GM12891 (cell line): ENCODE results near the gene ST14.

Experiments
- DNase-seq: peaks from one replicate; pipeline ENCODE4 v3.0.0; 2011; ENCODE audit warnings: low spot score; ENCODE audit not compliant: insufficient read length
- FAIRE-seq: peaks from 2 replicates; lab custom pipeline; 2011; peaks lifted over from hg19 to GRCh38; lab: Jason Lieb, UNC
- PAX5 ChIP-seq: IDR thresholded peaks from 2 replicates; pipeline ENCODE4 v1.6.1; 2011; ENCODE audit warnings: low read length, moderate library complexity, mild to moderate bottlenecking; ENCODE audit not compliant: insufficient read depth, severe bottlenecking
- POLR2A ChIP-seq: IDR thresholded peaks from 2 replicates; pipeline ENCODE4 v1.6.1; 2011; ENCODE audit warnings: low read depth, low read length, control low read depth
- POLR2AphosphoS5 ChIP-seq: IDR thresholded peaks from 2 replicates; pipeline ENCODE4 v1.6.1; 2011; ENCODE audit warnings: low read depth, low read length, control low read depth
- POU2F2 ChIP-seq: IDR thresholded peaks from 2 replicates; pipeline ENCODE4 v1.6.1; 2011; ENCODE audit warnings: low read depth, mild to moderate bottlenecking, control low read depth, low read length, moderate library complexity
- SPI1 ChIP-seq: IDR thresholded peaks from 2 replicates; pipeline ENCODE4 v1.6.1; 2011; ENCODE audit warnings: low read depth, low read length, control low read depth
- TAF1 ChIP-seq: IDR thresholded peaks from 2 replicates; pipeline ENCODE4 v1.6.1; 2011; ENCODE audit warnings: low read depth, low read length, control low read depth

The ST14 gene

DNA sequence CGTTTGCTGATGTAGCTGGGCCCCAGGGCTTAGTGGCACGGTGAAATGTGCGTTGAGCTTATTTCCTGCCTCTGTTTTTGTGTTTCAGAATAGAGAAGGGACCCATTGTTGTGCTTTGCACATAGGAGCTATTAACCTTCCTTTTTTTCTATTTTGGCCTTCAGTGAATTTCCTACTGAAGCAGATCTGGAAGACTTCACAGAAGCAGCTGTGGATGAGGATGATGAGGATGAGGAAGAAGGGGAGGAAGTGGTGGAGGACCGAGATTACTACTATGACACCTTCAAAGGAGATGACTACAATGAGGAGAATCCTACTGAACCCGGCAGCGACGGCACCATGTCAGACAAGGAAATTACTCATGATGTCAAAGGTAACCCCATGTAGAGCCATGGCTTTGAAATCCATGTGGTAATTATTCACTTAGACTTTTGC, 37.4 kb upstream of the ST14 start:
- DNase-seq (no peak), FAIRE-seq (peak; percentile 31)
- TF ChIP-seq PAX5 = no peak
- TF ChIP-seq POLR2A = no peak
- TF ChIP-seq TAF1 = no peak
- TF ChIP-seq POLR2AphosphoS5 = no peak
- TF ChIP-seq POU2F2 = no peak
- peak; percentile 51 for TF ChIP-seq SPI1

- no peak for TF ChIP-seq POLR2AphosphoS5
- TF ChIP-seq SPI1 = no peak
- TF ChIP-seq POU2F2 = no peak
- no peak for TF ChIP-seq TAF1
- TF ChIP-seq POLR2A = no peak
- no peak for TF ChIP-seq PAX5
- FAIRE-seq = no peak
- DNase-seq = no peak
Observed at GRCh38 chr11:130123414-130124040, 36.1 kb upstream of the ST14 start.

DNA sequence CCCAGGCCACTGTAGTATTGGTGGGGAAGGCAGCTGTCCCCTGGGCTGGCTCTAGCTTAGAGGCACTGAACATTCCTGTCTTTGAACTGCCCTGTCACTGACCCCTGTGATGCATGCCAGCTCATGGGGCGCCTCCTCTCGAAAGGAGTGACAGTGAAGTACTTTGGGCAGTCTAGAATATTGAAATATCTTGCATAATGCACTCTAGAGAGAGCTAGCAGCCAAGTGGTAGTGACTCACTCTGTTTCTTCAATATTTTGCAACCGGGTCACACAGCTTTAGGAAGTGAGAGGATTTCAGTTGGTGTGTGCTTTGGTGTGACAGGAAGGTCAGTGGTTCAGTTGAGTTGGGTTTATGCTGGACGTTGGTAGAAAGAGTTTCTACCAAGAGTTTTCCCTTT, 35.5 kb upstream of the ST14 start:
- DNase-seq = no peak
- TF ChIP-seq SPI1 (0 out of 2 replicates have a peak, but pooled peaks have one; percentile 12), TAF1 (no peak)
- FAIRE-seq = no peak

DNA sequence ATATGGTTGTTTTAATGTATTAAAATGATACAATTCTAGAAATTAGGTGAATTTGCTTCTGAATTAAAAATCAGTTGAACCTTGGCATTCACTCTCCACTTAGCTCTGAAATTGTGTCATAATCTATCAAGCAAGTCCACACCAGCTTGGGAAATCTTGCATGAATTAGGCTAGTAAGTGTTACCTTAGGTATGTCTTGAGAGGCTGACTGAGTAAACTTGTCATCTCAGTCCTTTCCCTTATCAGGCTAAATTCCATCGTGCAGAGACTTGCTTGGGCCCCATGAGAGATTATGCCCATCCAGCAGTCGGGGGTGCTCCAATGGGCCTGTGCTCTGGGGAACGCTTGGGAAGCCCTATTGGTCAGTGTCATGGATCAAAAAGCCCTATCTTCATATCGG, 33.9 kb upstream of the ST14 start:
- no peak for FAIRE-seq
- DNase-seq = no peak
- TF ChIP-seq SPI1 (no peak), POU2F2 (no peak), POLR2A (no peak), PAX5 (no peak), TAF1 (no peak), POLR2AphosphoS5 (no peak)

DNA sequence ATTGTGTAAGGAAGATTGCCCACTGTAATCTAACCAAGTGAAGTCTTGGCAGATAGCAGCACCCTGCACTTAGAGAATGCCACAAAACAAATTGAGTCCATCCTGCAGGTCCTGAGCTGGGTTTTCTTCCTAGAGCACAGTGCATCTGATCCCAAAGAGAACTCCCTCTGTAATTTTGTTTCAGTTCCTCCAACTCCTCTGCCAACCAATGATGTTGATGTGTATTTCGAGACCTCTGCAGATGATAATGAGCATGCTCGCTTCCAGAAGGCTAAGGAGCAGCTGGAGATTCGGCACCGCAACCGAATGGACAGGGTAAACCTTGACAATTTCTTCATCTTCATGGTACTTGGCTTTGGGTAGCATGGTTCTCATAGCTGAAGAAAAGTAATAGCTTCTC, 33.1 kb upstream of the ST14 start:
- no peak for DNase-seq
- no peak for FAIRE-seq
- no peak for TF ChIP-seq POU2F2
- TF ChIP-seq POLR2AphosphoS5 = no peak
- no peak for TF ChIP-seq POLR2A
- no peak for TF ChIP-seq SPI1
- TF ChIP-seq PAX5 = no peak
- no peak for TF ChIP-seq TAF1

- DNase-seq (no peak), FAIRE-seq (no peak)
- no peak for TF ChIP-seq POU2F2
- TF ChIP-seq POLR2AphosphoS5 = no peak
- TF ChIP-seq POLR2A = no peak
- no peak for TF ChIP-seq SPI1
- TF ChIP-seq PAX5 = no peak
- no peak for TF ChIP-seq TAF1
Observed at GRCh38 chr11:130127509-130127908, 32.1 kb upstream of the ST14 start.

DNA sequence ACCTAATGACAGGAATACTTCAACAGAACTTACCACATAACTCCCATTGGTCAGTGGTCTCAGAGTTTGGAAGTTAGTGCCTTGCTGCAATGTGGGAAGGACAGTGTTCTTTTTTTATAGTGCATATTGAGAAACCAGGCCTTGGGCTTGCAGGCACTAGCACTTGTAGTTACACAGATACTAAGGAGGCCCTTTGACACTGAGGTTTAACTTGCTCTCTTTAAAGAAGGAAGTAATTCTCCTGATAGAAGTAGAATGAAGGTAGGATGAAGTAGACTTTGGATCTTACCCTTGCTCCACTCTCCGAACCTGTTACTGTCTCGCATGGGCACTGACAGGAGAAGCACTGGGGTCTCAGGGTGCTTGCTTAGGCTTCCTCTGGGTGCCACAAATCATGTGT, 31.0 kb upstream of the ST14 start:
- TF ChIP-seq POLR2AphosphoS5 = no peak

DNA sequence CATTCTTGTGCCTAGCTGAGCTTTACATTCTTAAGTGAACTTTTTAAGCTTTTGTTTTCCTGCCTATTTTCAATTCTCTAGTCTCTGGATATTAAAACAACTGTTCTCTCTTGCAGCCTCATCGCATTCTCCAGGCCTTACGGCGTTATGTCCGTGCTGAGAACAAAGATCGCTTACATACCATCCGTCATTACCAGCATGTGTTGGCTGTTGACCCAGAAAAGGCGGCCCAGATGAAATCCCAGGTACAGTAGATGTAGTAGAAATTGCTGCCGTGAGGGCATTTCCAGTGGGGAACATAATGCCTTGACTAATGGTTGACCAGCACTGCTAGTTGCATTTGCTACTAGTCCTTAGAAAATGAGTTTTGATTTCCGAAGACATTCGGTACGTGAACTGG, 29.7 kb upstream of the ST14 start:
- FAIRE-seq (no peak), DNase-seq (no peak)
- no peak for TF ChIP-seq PAX5
- no peak for TF ChIP-seq TAF1
- no peak for TF ChIP-seq POLR2AphosphoS5
- TF ChIP-seq POU2F2 = no peak
- TF ChIP-seq POLR2A = no peak
- no peak for TF ChIP-seq SPI1

More for the DNA sequence above, 31.0 kb upstream of the ST14 start:
- FAIRE-seq (no peak), DNase-seq (no peak)

GRCh38 chr11:130131961-130132850, 27.4 kb upstream of the ST14 start:
- FAIRE-seq = peak; percentile 92
- DNase-seq = peak; percentile 47
- TF ChIP-seq POU2F2 = no peak
- no peak for TF ChIP-seq POLR2A
- TF ChIP-seq POLR2AphosphoS5 = no peak
- TF ChIP-seq TAF1 = no peak
- no peak for TF ChIP-seq SPI1
- no peak for TF ChIP-seq PAX5

DNA sequence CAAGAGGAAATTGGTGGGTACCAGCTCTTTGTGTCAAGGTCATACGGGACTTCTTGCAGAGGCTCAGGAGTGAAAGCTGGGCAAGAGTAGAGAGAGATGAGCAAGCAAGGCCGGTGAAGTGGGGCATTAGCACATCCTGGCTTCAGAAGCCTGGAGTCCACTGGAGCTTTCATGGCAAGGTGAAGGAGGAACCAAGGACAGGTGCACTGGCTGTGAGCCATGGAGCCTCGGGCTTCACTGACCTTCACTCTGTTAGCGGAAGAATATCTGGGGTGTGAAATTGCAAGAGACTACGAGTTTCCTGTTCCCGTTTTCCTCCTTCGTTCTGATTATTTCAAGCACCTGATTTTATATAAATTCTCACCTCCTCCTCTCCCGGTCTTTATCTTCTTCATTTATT, 25.9 kb upstream of the ST14 start:
- FAIRE-seq (no peak), DNase-seq (no peak)
- TF ChIP-seq SPI1 (no peak), POU2F2 (no peak), TAF1 (no peak), PAX5 (no peak), POLR2AphosphoS5 (no peak)
